OCI-LY7 (cell line): ENCODE data around the gene PARVB.

Source experiments
- CTCF ChIP-seq: fragments of 200-600 bp; sonication (generic); conservative IDR thresholded peaks from 2 replicates; pipeline ENCODE4 v1.5.1; 2014; ENCODE audit warnings: mild to moderate bottlenecking, antibody characterized with exemption, low read length, moderate library complexity, mixed read lengths
- EZH2phosphoT487 ChIP-seq: fragments of 200-600 bp; sonication (generic); IDR thresholded peaks from 2 replicates; pipeline ENCODE4 v1.6.1; 2018; ENCODE audit warnings: low read depth, borderline replicate concordance, mild to moderate bottlenecking, mixed run types, antibody characterized with exemption, low read length, moderate library complexity, mixed read lengths

- TF ChIP-seq CTCF (peak; percentile 74), EZH2phosphoT487 (no peak)
Measured at GRCh38 chr22:44085743-44086270, 61.7 kb downstream of the PARVB start.
